GM19025 (cell line): ENCODE results near the gene MBLAC1.

Experiments used
- ATAC-seq: cut with Tn5 transposase; IDR thresholded peaks from one replicate; pipeline ENCODE4 v1.9.1; 2021; ENCODE audit warnings: mild to moderate bottlenecking, low read depth, moderate library complexity; ENCODE audit not compliant: unreplicated experiment

Gene MBLAC1, protein sequence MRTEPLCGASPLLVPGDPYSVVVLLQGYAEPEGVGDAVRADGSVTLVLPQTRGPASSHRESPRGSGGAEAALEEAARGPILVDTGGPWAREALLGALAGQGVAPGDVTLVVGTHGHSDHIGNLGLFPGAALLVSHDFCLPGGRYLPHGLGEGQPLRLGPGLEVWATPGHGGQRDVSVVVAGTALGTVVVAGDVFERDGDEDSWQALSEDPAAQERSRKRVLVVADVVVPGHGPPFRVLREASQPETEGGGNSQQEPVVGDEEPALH

DNA sequence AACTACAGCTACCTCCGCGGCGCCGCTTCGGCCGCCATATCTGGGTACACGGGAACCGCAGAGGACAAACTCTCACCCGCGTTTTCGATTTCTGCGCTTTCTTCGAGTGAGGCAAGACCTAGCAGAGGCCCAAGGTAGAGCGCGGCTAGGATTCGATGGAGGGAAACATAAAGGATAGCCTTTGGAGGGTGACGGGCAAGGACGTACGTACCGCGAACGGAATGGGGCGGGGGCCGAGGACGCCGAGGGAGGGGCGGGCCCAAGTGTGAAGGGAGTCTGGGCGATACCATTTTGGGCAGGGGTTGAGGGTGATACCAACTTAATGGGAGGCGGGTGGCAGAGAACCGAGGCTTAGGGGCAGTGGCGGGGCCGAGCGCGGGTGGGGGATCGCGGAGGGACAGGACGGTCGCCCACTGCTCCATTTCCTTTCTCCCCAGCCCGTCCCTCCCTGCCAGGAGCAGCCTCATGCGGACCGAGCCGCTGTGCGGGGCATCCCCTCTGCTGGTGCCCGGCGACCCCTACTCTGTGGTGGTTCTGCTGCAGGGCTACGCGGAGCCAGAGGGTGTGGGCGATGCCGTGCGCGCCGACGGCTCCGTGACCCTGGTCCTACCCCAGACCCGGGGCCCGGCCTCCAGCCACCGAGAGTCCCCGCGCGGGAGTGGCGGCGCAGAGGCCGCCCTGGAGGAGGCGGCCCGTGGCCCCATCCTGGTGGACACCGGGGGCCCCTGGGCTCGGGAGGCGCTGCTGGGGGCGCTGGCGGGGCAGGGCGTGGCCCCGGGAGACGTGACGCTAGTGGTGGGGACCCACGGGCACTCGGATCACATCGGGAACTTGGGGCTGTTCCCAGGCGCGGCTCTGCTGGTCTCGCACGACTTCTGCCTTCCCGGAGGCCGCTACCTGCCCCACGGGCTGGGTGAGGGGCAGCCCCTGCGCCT is at the start of gene MBLAC1:
Gene MBLAC1 (plus strand): TSS at position 37 of the 935 bp plus-strand sequence. CDS start 429 bp downstream, at position 466.
- peak; percentile 53 for ATAC-seq

DNA sequence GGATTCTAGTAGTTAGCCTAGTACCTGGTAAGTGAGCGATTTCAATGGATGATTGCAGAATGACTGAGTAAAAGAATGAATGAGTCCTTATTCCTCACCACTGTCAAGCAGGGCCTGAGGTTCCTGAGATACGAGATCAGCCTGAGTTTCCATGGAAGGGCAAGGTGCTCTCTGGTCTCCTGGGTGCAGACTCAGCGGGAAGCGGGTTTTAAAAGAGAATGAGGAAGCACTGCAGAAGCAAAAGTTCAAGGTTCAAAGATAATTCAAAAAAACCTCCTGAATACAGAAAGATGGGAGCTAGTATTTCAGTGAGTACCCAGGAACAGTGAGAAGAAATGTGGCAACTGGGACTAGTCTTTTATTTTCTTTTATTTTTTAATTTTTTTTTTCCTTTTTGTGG is 49.6 kb upstream of the MBLAC1 start:
- ATAC-seq = no peak

DNA sequence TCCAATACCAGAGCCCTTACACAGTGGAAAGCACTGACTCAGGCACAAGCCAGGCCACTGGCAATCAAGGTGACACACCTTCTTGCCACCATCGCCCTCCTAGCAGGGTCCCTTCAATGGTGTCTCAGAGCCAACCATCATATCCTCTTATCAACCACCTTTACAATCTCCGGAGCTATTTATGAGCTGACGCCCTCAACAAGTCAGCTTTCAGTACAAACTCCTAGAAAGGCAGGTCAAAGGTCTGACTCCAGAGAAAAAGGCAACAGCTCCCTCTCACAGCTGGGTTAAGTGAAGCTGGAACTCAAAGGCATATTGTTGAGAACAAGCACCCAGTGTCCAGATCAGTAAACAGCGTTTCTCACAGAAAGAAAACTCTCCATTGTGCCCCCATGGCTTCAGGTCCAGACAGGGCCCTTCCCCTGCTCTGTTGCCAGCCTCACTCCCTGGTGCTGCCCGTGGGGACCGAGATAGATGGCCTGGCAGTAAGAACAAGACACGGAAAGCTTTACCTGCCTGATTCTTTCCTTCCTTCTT is 47.7 kb upstream of the MBLAC1 start:
- no peak for ATAC-seq

DNA sequence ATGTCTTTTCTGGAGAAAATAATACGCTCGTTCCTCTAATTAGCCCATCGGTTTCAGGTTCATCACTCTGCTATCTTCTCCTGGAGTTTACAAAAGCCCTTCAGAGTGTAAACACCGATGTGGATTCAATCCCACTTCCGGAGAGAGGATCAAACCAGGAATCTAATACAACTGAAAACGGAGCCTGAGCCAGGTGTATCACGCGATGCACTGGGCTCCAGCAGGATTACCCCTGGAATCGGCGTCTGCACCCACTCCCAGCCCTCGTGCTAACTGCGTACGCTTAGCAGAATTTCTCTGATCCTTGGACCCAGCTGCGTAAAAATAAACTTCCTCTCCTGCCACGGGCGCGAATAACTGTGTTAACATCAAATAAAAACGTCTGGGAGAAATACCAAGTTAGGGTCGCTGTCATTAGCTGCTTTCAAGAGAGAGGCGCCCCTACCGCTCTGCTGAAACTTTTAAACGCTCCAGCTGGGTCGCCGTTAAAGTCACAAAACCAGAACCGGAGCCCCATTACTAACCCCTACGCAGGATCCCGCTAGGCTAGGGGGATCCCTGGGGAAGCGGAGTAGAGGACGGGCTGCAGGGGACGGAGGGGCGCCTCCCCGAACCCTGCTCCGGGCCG is 45.7 kb upstream of the MBLAC1 start:
- no peak for ATAC-seq

DNA sequence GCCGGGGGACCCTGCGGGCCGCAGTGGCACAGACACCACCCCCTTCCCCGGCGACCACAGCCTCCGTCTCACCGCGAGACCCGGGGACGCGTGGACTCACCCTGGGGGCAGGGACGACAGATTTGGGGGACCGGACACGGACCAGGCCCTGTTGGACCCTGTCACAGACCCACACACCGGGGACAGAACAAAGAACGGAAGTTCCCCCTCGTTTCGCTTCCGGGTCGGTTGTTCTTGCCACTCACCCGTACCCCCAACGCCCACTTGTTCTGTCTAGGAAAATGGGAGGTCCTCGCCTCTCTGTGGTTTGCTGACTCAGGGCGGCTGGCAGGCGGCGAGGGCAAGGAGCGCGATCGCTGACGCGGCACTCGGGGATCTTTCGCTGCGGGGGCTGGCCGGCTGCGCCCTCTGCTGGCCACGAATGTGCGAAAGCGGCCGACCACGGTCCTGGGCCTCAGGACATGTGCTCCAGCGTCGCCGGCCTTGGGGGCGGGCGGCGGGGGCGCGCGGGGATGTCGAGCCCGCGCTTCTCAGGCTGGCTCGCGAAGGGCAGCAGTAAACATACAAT is 45.1 kb upstream of the MBLAC1 start, which contains the start of gene ZNF3:
Gene ZNF3 (minus strand): TSS at position 189 of the 568 bp plus-strand sequence. CDS start 4,366 bp downstream, outside the sequence.
- peak; percentile 77 for ATAC-seq

DNA sequence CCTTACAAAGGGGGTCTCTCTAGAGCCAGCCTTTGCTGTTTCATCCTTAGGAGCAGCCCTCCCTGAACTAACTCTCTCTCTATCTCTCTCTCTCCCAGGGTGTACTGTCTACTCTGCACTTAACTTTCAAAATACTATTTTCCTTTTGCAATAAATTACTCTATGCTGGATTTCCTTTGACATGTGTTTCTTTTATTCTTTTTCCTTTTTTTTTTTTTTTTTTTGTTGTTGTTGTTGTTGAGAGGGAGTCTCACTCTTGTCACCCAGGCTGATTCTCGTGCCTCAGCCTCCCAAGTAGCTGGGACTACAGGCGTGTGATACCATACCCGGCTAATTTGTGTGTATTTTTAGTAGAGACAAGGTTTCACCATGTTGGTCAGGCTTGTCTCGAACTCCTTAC is 43.8 kb upstream of the MBLAC1 start:
- no peak for ATAC-seq

DNA sequence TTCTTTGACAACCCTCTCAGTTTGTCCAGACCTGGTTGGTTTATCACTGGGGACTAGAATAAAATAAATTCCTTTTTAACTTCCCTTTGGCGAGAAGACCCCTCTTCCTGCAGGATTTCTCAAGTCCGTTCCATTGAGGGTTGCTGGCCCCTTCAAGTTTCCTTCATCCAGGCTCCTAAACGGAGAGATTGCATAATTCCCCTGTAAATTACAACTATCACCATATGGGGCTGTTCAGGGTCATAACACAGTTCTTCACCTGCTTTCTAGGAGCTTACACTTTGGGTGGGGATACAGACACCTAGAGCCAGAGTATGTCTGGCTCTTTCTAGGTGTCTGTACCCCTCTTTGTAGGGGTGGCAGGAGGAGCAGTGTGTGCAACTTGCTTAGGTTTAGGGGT is 41.3 kb upstream of the MBLAC1 start:
- ATAC-seq = no peak

DNA sequence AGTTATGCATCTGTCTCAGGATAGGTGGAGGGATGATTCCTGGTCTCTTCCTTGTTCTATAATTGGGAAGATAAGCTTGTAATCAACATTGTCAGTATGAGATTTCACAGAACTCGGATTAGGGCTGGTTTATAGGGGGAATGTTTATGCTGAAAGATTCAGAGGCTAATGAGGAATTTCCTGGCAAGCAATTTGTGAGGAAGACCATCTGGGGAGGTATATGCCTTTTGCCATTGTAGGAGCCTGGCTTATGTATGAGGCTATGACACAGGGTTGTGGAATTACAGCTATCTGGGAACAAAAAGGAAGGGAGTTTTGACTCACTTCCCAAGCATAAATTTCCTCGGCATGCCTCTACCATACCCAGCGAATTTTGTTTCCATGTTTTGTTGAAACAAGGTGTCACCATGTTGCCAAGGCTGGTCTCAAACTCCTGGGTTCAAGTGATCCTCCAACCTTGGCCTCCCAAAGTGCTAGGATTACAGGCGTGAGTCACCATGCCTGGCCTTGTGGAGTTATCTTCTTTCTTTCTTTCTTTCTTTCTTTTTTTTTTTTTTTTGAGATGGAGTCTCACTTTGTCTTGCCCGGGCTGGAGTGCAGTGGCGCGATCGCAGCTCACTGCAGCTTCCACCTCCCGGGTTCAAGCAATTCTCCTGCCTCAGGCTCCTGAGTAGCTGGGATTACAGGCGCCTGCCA is 39.6 kb upstream of the MBLAC1 start:
- no peak for ATAC-seq

DNA sequence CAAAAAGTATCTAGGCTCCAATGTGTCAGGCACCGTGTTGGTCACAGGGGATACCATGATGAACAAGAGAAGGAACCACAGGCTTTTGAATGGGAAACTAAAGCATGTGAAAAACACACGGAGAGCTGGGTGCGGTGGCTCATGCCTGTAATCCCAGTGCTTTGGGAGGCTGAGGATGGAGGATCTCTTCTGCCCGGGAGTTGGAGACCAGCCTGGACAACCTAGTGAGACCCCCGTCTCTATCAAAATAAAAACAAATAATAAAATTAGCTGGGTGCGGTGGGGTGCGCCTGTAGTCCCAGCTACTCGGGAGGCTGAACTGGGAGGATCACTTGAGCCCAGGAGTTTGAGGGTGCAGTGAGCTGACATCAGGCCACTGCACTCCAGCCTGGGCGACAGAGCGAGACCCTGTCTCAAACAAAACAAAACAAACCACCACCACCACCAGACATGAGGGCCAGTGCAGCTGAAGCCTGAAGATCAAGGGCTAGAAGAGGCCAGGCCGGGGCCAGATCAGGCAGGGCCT is 38.6 kb upstream of the MBLAC1 start:
- ATAC-seq = no peak

DNA sequence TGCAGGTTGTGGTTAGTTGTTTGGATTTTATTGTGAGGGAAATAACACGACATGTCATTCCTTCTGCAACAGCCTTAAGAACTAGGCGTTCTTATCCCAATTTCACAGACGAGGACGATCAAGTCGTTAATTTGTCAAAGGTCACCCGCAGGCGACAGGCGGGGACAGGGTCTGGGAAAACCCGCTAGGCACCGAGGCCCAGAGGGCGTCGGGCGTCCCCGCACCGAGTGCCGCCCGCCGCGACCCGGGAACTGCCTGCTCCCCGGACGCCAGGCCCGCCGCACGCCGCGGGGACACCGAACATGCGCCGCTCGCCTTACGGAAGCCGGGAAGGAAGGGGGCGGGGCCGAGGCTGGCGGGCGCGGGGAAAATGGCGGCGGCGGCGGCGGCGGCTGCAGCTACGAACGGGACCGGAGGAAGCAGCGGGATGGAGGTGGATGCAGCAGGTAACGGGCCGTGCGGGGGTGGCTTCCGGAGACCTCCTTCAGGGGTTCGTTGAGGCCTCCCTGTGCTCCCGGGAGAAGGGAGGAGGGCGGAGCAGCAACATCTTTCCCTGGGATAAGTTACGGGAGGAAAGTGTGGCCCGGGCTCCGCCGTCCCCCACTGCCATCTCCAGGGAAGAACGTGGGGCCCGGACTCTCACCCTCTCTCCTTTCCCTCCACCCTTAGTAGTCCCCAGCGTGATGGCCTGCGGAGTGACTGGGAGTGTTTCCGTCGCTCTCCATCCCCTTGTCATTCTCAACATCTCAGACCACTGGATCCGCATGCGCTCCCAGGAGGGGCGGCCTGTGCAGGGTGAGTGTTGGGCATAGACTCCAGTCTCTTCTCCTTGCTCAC is 37.9 kb upstream of the MBLAC1 start, which contains the start of gene COPS6:
Gene COPS6 (plus strand): TSS at position 349 of the 837 bp plus-strand sequence. CDS start 22 bp downstream, at position 371.
- no peak for ATAC-seq

DNA sequence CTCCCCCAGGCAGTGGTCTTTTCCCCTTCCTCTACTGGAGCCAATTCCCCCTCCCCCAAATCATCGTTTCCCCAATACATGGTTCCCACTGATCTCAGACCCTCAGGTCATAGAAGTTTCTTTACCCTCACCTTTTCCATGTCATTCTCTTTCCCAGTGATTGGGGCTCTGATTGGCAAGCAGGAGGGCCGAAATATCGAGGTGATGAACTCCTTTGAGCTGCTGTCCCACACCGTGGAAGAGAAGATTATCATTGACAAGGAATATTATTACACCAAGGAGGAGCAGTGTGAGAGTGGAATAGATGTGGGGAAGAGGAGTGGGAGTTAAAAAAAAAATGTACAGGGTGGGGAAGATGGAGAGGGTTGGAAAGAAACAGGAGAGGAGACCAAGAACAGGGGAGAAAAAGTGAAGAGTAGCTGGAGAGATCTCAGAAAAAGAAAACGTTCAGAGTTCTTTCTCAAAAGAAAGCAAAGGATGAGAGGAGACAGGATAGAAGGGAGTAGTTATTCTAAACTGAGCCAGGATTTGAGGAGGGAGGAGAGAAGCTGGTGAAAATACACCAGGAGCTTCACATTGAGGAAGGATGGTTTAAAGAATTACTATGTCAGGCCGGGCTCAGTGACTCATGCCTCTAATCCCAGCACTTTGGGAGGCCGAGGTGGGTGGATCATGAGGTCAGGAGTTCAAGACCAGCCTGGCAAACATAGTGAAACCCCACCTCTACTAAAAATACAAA is 37.1 kb upstream of the MBLAC1 start:
- no peak for ATAC-seq

DNA sequence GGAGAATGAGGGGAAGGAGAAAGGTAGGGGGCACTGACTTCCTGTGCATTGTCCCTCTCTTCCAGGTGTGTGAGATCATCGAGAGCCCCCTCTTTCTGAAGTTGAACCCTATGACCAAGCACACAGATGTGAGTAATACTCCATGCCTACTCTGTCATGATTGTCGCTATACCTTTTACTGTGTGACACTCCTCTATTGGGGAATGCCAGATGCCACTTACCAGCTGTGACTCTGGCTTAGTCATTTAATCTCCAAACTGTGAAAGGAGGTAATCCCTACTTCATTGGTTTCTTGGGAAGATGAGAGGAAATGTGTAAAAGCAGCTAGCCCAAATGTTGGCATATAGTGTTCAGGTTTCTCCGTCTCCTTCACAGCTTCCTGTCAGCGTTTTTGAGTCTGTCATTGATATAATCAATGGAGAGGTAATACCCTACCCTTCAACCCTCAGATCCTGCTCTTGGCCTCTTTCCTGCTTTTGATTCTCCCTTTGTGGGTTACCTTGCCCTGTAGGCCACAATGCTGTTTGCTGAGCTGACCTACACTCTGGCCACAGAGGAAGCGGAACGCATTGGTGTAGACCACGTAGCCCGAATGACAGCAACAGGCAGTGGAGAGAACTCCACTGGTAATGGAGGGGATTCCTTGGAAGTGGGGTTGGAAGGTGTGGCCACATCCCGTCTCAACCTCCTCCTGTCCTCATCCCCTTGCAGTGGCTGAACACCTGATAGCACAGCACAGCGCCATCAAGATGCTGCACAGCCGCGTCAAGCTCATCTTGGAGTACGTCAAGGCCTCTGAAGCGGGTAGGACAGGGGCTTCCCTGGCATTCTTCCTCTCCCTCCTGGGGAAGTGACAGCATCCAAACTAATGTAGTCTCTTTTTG is 36.0 kb upstream of the MBLAC1 start:
- ATAC-seq = no peak

DNA sequence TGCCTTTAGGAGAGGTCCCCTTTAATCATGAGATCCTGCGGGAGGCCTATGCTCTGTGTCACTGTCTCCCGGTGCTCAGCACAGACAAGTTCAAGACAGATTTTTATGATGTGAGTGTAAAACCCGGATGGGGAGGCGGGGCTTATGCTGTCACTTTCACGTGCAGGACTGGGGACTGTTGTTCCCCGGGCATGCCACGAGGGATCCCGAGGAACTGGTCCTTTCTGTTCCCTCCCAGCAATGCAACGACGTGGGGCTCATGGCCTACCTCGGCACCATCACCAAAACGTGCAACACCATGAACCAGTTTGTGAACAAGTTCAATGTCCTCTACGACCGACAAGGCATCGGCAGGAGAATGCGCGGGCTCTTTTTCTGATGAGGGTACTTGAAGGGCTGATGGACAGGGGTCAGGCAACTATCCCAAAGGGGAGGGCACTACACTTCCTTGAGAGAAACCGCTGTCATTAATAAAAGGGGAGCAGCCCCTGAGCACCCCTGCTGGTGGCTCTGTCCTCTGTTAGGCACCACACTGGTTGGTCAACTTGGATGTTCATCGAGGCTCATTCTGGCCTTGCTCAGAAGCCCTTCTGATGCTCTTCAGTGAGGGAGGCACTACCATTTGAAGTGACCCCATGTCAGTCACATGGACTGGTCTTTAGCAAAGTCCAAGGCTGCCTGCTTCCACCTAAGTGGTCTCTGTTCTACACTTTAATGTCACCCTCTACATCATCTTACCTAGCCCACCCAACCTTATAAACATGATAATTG is 35.2 kb upstream of the MBLAC1 start:
- ATAC-seq = no peak

DNA sequence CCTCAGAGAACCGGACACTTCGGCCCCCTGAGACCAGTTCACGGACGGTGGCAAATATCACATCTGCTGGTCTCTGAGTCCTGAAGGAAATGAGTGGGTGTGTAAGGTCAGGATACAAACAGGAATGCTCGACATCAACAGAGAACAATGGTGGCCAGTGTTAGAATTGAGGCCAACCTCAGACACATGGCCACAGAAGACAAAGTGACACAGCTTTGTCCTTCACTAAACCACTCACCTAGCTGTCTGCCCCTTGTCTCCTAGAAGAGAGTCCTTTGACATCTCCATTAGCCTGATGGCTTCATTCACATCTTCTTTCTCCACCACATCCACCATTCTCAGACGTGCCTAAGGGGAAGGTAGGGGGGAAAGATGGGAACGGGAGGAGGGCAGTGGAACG is 33.7 kb upstream of the MBLAC1 start:
- ATAC-seq = no peak

DNA sequence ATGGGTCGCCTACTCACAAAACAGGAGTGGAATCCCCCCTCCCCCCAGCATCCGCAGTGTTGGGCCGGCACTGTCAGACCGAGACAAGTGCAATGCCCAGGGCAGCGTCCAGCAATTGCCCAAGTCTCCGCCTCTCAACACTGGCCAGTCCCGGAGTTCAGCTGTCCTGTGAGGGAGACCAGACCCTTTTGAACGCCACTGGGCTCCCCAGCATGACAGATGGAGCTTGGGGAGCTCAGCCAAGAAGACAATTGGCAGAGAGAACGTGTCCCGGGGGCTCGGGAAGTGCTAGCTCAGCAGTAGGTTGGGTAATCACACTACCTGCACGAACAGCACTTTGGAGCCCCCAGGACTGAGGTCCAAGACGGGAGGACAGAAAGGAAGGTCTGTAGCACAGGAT is 33.3 kb upstream of the MBLAC1 start:
- ATAC-seq = no peak

DNA sequence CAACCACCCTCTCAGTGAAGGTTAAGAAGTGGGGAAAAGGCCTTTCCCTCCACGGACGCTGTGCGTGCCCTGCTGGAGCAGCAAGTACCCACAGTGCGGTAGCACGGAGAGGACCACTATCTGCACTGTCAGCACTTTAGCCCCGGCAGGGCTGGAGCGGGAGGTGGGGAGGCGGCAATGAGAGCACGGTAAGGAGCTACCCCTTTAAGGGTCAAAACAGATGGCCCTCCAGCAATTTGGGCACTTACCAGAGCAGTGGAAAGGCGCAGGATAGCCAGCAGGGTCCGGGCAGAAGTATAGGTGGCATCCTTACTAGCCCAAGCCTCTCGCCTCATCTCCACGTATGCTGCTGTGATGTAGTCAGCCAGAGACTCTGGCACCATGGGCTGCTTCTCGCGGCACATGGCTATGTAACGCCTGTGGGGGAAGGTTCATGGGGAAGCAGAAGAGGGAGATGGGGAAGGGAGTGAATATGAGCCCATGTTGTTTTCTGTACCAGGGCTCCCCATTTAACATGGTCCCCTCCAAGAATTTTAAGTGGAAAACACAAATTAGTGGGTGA is 32.8 kb upstream of the MBLAC1 start:
- no peak for ATAC-seq
